ENCODE data around the gene SLF2. TPM values are rescaled to one million over a fixed set of nuclear protein-coding genes. Genes with fewer than 3 reads are reported as not detected.

Gene SLF2
- total and polyA plus RNA-seq, 2 of the 8 experiments (the other 6 are each of a cell fraction or from before 2014, with no cell fraction given), result 5.5 to 20.9 TPM

DNA sequence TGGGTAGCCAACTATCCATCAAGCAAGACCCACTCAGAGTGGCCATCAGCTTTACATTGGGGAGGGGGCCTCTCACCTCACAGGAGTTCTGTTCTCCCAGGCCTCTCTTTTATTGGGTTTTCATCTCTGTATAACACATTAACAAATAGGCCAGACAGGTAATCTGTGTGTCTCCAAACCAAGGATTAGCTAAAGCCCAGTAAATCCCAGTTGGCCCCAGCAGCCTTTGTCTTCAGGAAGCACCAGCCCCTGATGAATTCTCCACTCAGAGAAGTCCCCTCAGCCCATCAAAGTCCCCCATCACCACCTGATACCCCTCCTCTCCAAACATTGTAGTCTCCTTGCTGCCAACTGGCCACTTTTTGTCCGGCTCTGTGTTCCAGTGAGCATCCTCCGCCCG is 16.9 kb upstream of the SLF2 start:
- Histone ChIP-seq H2BK15ac (ENCODE audit: low read length) (no peak overlapping the region), H4K5ac (ENCODE audit: insufficient read length, low read depth, low read length) (no peak overlapping the region), H3K23ac (ENCODE audit: insufficient read length) (no peak overlapping the region), H2BK5ac (ENCODE audit: low read depth, low read length) (no peak overlapping the region), H4K91ac (replicated peaks; ENCODE audit: insufficient read length, low read length) (no peak overlapping the region), H3K27ac (ENCODE audit: low read depth, low read length) (no peak overlapping the region), H2BK12ac (ENCODE audit: low read depth, low read length) (no peak overlapping the region), H2BK20ac (ENCODE audit: low read length) (no peak overlapping the region), H3K14ac (ENCODE audit: insufficient read length) (no peak overlapping the region), H3K4me2 (ENCODE audit: insufficient read depth in 1 of 2, low read depth in 2 of 2, low read length in 2 of 2) (no peak overlapping the region), H4K20me1 (replicated peaks in 1 of 2; ENCODE audit: control insufficient read depth in 1 of 2, insufficient read depth in 2 of 2, low read length in 2 of 2) (no peaks in the 10 kb centered on the region), H4K8ac (ENCODE audit: extremely low read depth, insufficient read depth, low read length) (no peak overlapping the region), H3K4ac (replicated peaks; ENCODE audit: insufficient read length, low read depth, low read length) (no peak overlapping the region), H3K4me3 (ENCODE audit: extremely low read depth in 1 of 4, insufficient read depth in 2 of 4, low read depth in 3 of 4, low read length in 4 of 4) (no peak overlapping the region), H3K4me1 (replicated peaks in 1 of 4; ENCODE audit: control insufficient read depth in 3 of 4, insufficient read depth in 4 of 4, low read length in 3 of 4) (peaks cover 0 to under 1% (median under 1%) of the 10 kb centered on the region in 4 experiments; a peak in 2 of 7 replicates), H3K36me3 (ENCODE audit: control insufficient read depth in 2 of 4, insufficient read depth in 4 of 4, low read length in 3 of 4) (no peaks in the 10 kb centered on the region), H3K9me3 (ENCODE audit: insufficient read depth in 2 of 2, low read depth in 1 of 2, low read length in 1 of 2) (no peaks in the 10 kb centered on the region), H3K79me2 (ENCODE audit: control insufficient read depth in 1 of 2, insufficient read depth in 2 of 2, low read length in 2 of 2) (no peaks in the 10 kb centered on the region), H2BK120ac (replicated peaks; ENCODE audit: low read depth, low read length) (no peak overlapping the region), H3K27me3 (replicated peaks in 1 of 4; ENCODE audit: control insufficient read depth in 3 of 4, extremely low read depth in 1 of 4, insufficient read depth in 3 of 4, low read length in 3 of 4) (no peaks in the 10 kb centered on the region), H3K23me2 (ENCODE audit: low read depth, low read length) (no peaks in the 10 kb centered on the region; the same call in 1 of the 2 replicates), H3K18ac (ENCODE audit: extremely low read depth, low read length) (no peak overlapping the region), H3K56ac (replicated peaks; ENCODE audit: insufficient read length, low read depth, low read length) (no peak overlapping the region), H3K9ac (replicated peaks in 1 of 4; ENCODE audit: extremely low read depth in 1 of 4, low read depth in 3 of 4, low read length in 3 of 4) (no peak overlapping the region), H2AFZ (ENCODE audit: low read length) (0 out of 2 replicates have a peak overlapping the region, but pooled peaks have one; percentile 32), H3K79me1 (ENCODE audit: low read depth, low read length) (no peaks in the 10 kb centered on the region), H2AK5ac (ENCODE audit: low read depth, low read length) (no peak overlapping the region)
- POLR2A ChIA-PET (ENCODE audit: partially characterized antibody), result interaction anchor here (0.8 kb wide), 1 partner anchor 13 kb away, joined by 3 read pairs; no protein-coding TSS in a partner anchor
- FAIRE-seq (no peak), DNase-seq (ENCODE audit: low read depth in 1 of 2, low spot score in 2 of 2) (peak in 1 of 2 experiments; percentile 33)
- WGBS, 2 experiments (ENCODE audit: extremely low coverage in 1 of 2, insufficient coverage in 1 of 2, insufficient read length in 1 of 2, insufficient replicate concordance in 2 of 2, low coverage in 1 of 2, low lambda C conversion rate in 2 of 2, missing lambda C conversion rate in 1 of 2), result 94% methylated on average over 3 of the region's 3 CpGs; no CpG with 5 or more reads in 1 of the 2 experiments
- CTCF ChIA-PET (ENCODE audit: partially characterized antibody), result interaction anchor here (0.9 to 3.0 kb wide), 8 partner anchors 7 to 328 kb away, joined by 3 to 19 read pairs (median 4); no protein-coding TSS in a partner anchor
- TF ChIP-seq SAP30 (IDR thresholded peaks at IDR 0.05; ENCODE audit: insufficient read depth, insufficient replicate concordance, low read length), result no peak
- no peak for TF ChIP-seq NRF1 (IDR thresholded peaks at IDR 0.05; ENCODE audit: low read depth, low read length)
- TF ChIP-seq MAFK (IDR thresholded peaks at IDR 0.05; ENCODE audit: low read depth, low read length), result no peak
- TF ChIP-seq JUN (IDR thresholded peaks at IDR 0.05; ENCODE audit: low read depth, low read length), result no peak
- TF ChIP-seq FOSL1 (IDR thresholded peaks at IDR 0.05; ENCODE audit: insufficient read depth, low read depth, low read length), result no peak
- TF ChIP-seq CBX8 (IDR thresholded peaks at IDR 0.05; ENCODE audit: borderline replicate concordance, low read depth, low read length), result no peak
- no peak for TF ChIP-seq CHD2 (IDR thresholded peaks at IDR 0.05; ENCODE audit: low read length)
- no peak for TF ChIP-seq TAF1 (IDR thresholded peaks at IDR 0.05; ENCODE audit: low read depth, low read length)
- TF ChIP-seq CBX5 (IDR thresholded peaks at IDR 0.05; ENCODE audit: low read depth, low read length), result no peak
- TF ChIP-seq RBBP5 (IDR thresholded peaks at IDR 0.05; ENCODE audit: borderline replicate concordance, low read depth, low read length), result no peak
- TF ChIP-seq TBP (IDR thresholded peaks at IDR 0.05; ENCODE audit: low read depth, low read length), result no peak
